NK-92 (cell line): ENCODE data around the gene STX10.
"Not testable (repeated sequence)": the region's sequence is repeated elsewhere in the genome, so short reads cannot be mapped to it uniquely, and the experiment has no call there.

Experiments
- DNase-seq: peaks from one replicate; lab custom pipeline; 2025; ENCODE audit not compliant: unreplicated experiment; lab: John Stamatoyannopoulos, UW

Gene STX10, protein sequence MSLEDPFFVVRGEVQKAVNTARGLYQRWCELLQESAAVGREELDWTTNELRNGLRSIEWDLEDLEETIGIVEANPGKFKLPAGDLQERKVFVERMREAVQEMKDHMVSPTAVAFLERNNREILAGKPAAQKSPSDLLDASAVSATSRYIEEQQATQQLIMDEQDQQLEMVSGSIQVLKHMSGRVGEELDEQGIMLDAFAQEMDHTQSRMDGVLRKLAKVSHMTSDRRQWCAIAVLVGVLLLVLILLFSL

DNA sequence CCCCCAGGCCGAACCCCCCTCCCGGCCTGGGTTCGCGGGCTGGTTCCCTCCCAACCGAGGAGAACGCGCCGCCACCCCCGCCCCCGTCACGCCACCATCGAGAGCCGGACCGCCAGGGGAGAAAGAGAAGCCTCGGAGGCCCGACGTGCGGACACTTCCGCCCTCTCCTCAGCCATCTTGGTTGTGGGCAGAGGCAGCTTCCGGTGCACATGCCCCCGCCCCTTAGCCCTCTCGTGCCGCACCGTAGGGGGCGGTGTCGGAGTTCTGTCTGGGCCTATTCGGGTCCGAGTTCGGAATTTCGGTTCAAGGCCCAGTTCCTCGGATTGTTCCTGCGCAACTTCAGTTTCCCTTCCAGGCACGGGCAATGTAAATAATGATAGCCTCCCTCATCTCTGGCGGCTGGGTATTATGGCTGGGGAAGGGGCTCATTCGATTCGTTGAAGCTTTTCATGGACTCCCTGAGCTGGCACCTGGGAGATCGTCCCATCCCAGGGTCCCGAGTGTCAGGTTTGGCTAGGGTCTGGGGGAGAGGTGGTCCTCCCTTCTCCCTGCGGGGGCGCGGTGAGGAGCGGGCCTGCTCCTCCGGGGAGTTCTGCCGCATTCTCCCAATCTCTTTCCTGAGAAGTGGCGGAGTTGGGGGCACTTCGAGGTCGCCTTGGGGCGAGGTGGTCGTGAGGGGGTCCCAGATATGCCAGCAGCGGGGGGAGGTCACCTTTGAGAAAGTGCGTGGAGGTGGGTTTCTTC, at the start of gene STX10, which contains the start of gene IER2:
Gene STX10 (minus strand): TSS at position 189 of the 744 bp plus-strand sequence. CDS start 202 bp downstream, outside the sequence.
Gene IER2 (plus strand): TSS at position 225 of the 744 bp plus-strand sequence. CDS start 2,776 bp downstream, outside the sequence.
- DNase-seq = no peak

- DNase-seq = no peak
Observed at GRCh38 chr19:13198634-13199033, 48.5 kb upstream of the STX10 start.

- no peak for DNase-seq
Observed at GRCh38 chr19:13195678-13196077, 45.5 kb upstream of the STX10 start.

DNA sequence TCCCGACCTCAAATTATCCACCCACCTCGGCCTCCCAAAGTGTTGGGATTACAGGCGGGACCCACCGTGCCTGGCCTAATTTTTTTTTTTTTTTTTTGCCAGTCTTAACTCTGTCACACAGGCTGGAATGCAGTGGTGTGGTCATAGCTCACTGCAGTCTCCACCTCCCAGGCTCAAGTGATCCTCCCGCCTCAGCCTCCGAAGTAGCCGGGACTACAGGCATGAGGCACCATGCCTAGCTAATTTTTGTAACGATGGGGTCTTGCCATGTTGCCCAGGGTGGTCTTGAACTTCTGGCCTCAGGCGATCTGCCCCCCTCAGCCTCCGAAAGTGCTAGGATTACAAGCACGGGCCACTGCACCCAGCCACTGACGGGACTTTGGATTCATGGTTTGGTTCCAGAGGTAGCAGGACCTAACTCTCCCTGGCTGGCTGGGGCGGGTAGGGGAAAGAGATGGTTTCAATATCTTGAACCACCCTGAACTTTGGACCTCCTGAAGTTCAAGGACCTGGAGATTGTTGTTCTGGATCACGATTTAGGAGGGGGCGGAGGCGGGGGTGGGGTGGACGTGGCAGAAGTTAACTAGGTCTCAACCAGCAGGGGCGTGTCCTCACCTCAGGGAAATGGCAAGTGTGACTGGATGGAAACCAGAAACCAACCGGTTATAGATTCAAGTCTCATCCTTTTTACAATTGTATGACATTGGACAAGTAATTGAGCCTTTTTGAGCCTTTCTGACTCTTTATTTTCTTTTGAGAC, 40.8 kb upstream of the STX10 start:
- no peak for DNase-seq

- no peak for DNase-seq
Observed at GRCh38 chr19:13189600-13189999, 39.4 kb upstream of the STX10 start.

- DNase-seq = no peak
Observed at GRCh38 chr19:13187419-13187818, 37.2 kb upstream of the STX10 start.

- DNase-seq = not testable (repeated sequence)
Observed at GRCh38 chr19:13186688-13187087, 36.5 kb upstream of the STX10 start.

DNA sequence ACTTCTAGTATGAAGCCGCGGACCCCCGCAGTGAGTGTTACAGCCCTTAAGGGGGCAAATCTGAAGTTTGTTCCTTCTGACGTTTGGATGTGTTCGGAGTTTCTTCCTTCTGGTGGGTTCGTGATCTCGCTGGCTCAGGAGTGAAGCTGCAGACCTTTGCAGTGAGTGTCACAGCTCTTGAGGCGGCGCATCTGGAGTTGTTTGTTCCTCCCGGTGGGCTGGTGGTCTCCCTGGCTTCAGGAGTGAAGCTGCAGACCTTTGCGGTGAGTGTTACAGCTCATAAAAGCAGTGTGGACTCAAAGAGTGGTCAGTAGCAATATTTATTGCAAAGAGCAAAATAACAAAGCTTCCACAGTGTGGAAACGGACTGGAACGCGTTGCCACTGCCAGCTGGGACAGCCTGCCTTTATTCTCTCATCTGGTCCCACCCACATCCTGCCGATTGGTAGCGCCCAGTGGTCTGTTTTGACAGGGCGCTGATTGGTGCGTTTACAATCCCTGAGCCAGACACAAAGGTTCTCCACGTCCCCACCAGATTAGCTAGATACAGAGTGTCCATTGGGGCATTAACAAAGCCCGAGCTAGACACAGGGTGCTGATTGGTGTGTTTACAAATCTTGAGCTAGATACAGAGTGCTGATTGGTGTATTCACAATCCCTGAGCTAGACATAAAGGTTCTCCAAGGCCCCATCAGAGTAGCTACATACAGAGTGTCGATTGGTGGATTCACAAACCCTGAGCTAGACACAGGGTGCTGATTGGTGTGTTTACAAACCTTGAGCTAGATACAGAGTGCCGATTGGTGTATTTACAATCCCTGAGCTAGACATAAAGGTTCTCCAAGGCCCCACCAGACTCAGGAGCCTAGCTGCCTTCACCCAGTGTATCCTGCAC, 35.8 kb upstream of the STX10 start:
- DNase-seq = not testable (repeated sequence)

DNA sequence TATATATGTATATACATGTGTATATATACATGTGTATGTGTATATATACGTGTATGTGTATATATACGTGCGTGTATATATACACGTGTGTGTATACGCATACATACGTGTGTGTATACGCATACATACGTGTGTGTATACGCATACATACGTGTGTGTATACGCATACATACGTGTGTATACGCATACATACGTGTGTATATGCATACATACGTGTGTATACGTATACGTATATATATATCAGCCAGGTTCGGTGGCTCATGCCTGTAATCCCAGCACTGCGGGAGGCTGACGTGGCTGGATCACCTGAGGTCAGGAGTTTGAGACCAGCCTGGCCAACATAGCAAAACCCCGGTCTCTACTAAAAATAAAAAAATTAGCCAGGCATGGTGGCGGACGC, 34.8 kb upstream of the STX10 start:
- not testable (repeated sequence) for DNase-seq

DNA sequence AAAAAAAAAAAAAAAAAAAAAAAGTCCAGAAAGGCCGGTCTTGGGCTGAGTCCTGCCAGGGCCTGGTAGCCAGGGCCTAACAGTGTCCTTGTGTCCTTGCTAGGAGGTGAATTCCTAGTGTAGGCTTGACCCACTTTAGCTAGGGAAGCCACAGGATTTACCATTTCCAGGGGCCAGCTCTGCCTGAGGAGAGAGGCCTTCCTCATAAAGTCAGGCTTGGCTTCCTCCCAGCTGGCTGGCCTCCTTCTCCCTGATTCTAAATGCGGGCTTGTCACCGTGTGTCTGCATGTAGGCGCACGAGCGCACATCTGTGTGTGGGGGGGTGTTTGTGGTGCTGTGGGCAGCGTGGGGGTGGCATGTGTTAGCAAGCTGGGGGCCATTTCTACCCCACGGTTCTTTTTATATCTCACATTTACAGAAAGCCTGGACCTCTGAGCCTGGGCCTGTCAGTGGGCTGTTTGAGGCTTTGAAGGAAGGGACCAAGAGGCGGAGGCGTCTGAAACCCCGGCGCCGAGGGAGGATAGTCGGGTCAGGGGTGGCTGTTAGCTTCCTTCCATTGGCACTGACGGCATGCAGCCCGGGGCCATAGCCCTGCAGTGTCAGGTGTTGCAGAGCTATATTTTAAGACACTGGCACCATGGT, 31.7 kb upstream of the STX10 start:
- DNase-seq = no peak

DNA sequence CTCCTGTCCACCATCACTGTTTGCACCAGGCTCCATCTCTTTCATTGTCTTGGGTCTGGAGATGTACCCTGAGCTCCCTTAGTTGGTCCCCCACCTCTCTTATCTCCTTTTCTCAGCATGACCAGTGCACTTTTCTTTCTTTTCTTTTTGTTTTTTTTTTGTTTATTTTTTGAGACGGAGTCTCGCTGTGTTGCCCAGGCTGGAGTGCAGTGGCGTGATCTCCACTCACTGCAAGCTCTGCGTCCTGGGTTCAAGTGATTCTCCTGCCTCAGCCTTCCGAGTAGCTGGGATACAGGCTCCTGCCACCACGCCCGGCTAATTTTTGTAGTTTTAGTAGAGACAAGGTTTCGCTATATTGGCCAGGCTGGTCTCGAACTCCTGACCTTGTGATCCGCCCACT, 28.1 kb upstream of the STX10 start:
- DNase-seq = not testable (repeated sequence)

- DNase-seq = not testable (repeated sequence)
Observed at GRCh38 chr19:13177584-13177983, 27.4 kb upstream of the STX10 start.

GRCh38 chr19:13176345-13176744, 26.2 kb upstream of the STX10 start:
- no peak for DNase-seq

DNA sequence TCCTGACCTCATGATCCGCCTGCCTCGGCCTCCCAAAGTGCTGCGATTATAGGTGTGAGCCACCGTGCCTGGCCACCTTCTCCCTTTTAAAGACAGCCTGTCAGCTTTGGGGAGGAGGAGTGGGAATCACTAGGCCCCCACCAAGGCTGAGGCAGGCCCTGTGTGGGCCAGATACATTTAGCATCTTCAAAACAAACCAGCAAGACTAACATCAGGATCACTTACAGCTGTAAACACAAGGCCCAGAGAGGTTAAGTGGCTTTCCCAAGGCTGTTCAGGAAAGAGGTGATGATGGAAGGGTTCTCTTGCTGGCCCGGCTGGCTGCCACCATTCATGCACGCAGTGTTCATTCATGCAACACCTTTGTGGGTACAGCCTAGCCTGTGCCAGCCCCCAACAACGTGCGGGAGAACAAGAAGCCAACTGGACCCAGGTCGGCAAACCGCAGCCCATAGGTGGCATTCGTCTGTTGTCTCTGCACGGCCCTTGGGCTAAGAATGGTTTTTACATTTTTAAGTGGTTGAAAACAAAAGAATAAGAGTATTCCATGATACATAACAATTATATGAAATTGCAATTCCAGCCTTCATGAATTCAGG, 23.1 kb upstream of the STX10 start:
- DNase-seq = no peak

- no peak for DNase-seq
Observed at GRCh38 chr19:13172346-13173138, 22.4 kb upstream of the STX10 start.

GRCh38 chr19:13171146-13171545, 21.0 kb upstream of the STX10 start:
- no peak for DNase-seq

DNA sequence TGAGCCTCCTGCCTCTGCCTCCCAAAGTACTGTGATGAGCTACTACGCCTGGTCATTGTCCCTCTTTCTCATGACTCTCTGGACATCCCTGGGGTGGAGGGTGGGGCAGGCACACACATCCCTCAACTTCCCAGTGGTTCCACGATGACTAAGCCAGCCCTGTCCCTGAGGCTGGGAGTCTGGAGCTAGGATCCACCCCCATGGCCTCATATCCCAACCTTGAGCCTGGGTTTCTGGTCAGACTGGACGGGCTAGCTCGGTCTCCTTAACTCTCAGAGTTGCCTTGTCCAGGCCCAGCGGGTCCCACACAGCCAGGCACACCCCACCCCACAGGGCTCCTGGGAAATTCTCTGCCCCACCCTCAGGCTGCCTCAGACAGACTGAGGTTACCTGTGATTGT, 19.6 kb upstream of the STX10 start:
- DNase-seq = no peak

GRCh38 chr19:13166151-13166550, 16.0 kb upstream of the STX10 start:
- DNase-seq = not testable (repeated sequence)
